CD14-positive monocyte (primary cell): ENCODE measurements around the gene PLA2G4A. TPM values are rescaled to one million over a fixed set of nuclear protein-coding genes. Genes with fewer than 3 reads are reported as not detected.

Source experiments
- DNase-seq, 3 donors: peaks; one replicate each; pipeline ENCODE4 v3.0.0-alpha.2; 2011 to 2022
- H2AFZ ChIP-seq: 2 replicates; pipeline ENCODE4 v1.6.0; 2012; ENCODE audit warnings: mild to moderate bottlenecking, low read depth, low read length, inconsistent platforms; ENCODE audit not compliant: insufficient read depth, poor library complexity, severe bottlenecking
- H3K27ac ChIP-seq, 2 donors: 1 replicate in 1 of 2; 2 replicates in 1 of 2; pipeline ENCODE4 v1.5.1; 2012 to 2013; ENCODE audit warnings: low read length in 2 of 2, control low read depth in 1 of 2, inconsistent platforms in 1 of 2, low read depth in 1 of 2, mild to moderate bottlenecking in 1 of 2
- H3K27me3 ChIP-seq, 2 donors: one replicate each; pipeline versions ENCODE4 v1.6.0 to v1.6.1; 2011 to 2013; ENCODE audit warnings: low read length in 2 of 2; ENCODE audit not compliant: control insufficient read depth in 2 of 2, insufficient read depth in 2 of 2
- H3K36me3 ChIP-seq, 2 donors: replicated peaks in 1 of 2; 1 replicate in 1 of 2; 2 replicates in 1 of 2; pipeline versions ENCODE4 v1.5.1 to v1.6.1; 2012 to 2013; ENCODE audit warnings: low read length in 2 of 2, control low read depth in 1 of 2, inconsistent platforms in 1 of 2, mild to moderate bottlenecking in 1 of 2; ENCODE audit not compliant: insufficient read depth in 2 of 2, control insufficient read depth in 1 of 2
- H3K4me1 ChIP-seq, 2 donors: 1 replicate in 1 of 2; 2 replicates in 1 of 2; pipeline versions ENCODE4 v1.5.1 to v1.6.1; 2012 to 2013; ENCODE audit warnings: low read length in 2 of 2, control low read depth in 1 of 2, inconsistent platforms in 1 of 2, mild to moderate bottlenecking in 1 of 2, moderate library complexity in 1 of 2; ENCODE audit not compliant: insufficient read depth in 2 of 2, control insufficient read depth in 1 of 2
- H3K4me2 ChIP-seq: replicated peaks from 2 replicates; pipeline ENCODE3; 2012; ENCODE audit warnings: low read length, moderate library complexity, mild to moderate bottlenecking; ENCODE audit not compliant: poor library complexity, severe bottlenecking; ENCODE audit errors: extremely low read depth
- H3K4me3 ChIP-seq, 3 experiments: fragments of 200-600 bp in 1 of 3; sonication (generic) in 1 of 3; replicated peaks in 1 of 3; 1 replicate in 2 of 3; 2 replicates in 1 of 3; pipeline ENCODE4 v1.5.1; 2011 to 2013; ENCODE audit warnings: low read length in 3 of 3, mild to moderate bottlenecking in 3 of 3, control low read depth in 2 of 3, low read depth in 2 of 3, inconsistent platforms in 1 of 3, moderate library complexity in 1 of 3
- H3K79me2 ChIP-seq: 2 replicates; pipeline ENCODE4 v1.6.0; 2012; ENCODE audit warnings: mild to moderate bottlenecking, control low read depth, inconsistent platforms, low read length, moderate library complexity; ENCODE audit not compliant: insufficient read depth
- H3K9ac ChIP-seq: 2 replicates; pipeline ENCODE4 v1.6.0; 2017; ENCODE audit warnings: low read length, mild to moderate bottlenecking; ENCODE audit not compliant: insufficient read depth, poor library complexity, severe bottlenecking
- H3K9me3 ChIP-seq, 2 donors: replicated peaks in 1 of 2; 1 replicate in 1 of 2; 2 replicates in 1 of 2; pipeline versions ENCODE4 v1.5.1 to v1.6.1; 2012 to 2013; ENCODE audit warnings: low read length in 2 of 2, control low read depth in 1 of 2; ENCODE audit not compliant: control insufficient read depth in 1 of 2, insufficient read depth in 1 of 2
- H4K20me1 ChIP-seq: 2 replicates; pipeline ENCODE4 v1.6.0; 2012; ENCODE audit warnings: mild to moderate bottlenecking, low read length, control low read depth, moderate library complexity; ENCODE audit not compliant: insufficient read depth
- H3K27ac Mint-ChIP-seq, 7 donors: one replicate each; pipeline ENCODE4 v1.8.0; 2020; ENCODE audit warnings: mild to moderate bottlenecking in 7 of 7, mixed read lengths in 7 of 7, moderate library complexity in 6 of 7, inconsistent platforms in 2 of 7
- H3K27me3 Mint-ChIP-seq, 3 donors: one replicate each; pipeline ENCODE4 v1.8.0; 2021 to 2022; ENCODE audit warnings: low read depth in 3 of 3, mild to moderate bottlenecking in 3 of 3, mixed read lengths in 3 of 3, moderate library complexity in 3 of 3, inconsistent platforms in 1 of 3
- H3K36me3 Mint-ChIP-seq, 2 donors: one replicate each; pipeline ENCODE4 v1.8.0; 2020; ENCODE audit warnings: mixed read lengths in 2 of 2, inconsistent platforms in 1 of 2, mild to moderate bottlenecking in 1 of 2
- H3K4me1 Mint-ChIP-seq: one replicate; pipeline ENCODE4 v1.8.0; 2020; ENCODE audit warnings: mild to moderate bottlenecking, mixed read lengths
- H3K4me3 Mint-ChIP-seq, 2 donors: one replicate each; pipeline ENCODE4 v1.8.0; 2020; ENCODE audit warnings: mild to moderate bottlenecking in 2 of 2, mixed read lengths in 2 of 2, moderate library complexity in 1 of 2
- H3K9me3 Mint-ChIP-seq, 7 donors: one replicate each; pipeline ENCODE4 v1.8.0; 2020 to 2022; ENCODE audit warnings: mixed read lengths in 7 of 7, mild to moderate bottlenecking in 6 of 7, moderate library complexity in 6 of 7, inconsistent platforms in 2 of 7
- WGBS: methylation state at CpG from one replicate; pipeline ENCODE4 v1.1.5; 2013; ENCODE audit warnings: missing lambda C conversion rate; ENCODE audit not compliant: insufficient coverage; 5-methylcytosine and 5-hydroxymethylcytosine counted together
- intact Hi-C, 2 donors: fragments of 100-400 bp; cut with micrococcal nuclease; formaldehyde crosslinking; loops; one replicate each; pipeline versions ENCODE4 v1.15.0 to v1.15.1; 2023
- polyA plus RNA-seq, 3 donors: library from polyadenylated mRNA; depleted of rRNA in 1 of 3; unstranded in 2 of 3; stranded (reverse) in 1 of 3; fragments of 300-500 nt in 2 of 3; fragments of >200 nt in 1 of 3; fragmentation: Illumina TruSeq in 2 of 3; gene quantifications; 1 replicate in 2 of 3; 2 replicates in 1 of 3; pipeline ENCODE4 v1.2.3, GENCODE V29; 2012 to 2021
- TF ChIP-seq, protein P1 (sequence below): fragments of 200-600 bp; IDR thresholded peaks from one replicate; pipeline ENCODE4 v1.8.0; 2022; ENCODE audit warnings: antibody characterized with exemption, mild to moderate bottlenecking

Gene PLA2G4A
- polyA plus RNA-seq, 3 donors: 1.4 to 4.5 (median 4.1) TPM

DNA sequence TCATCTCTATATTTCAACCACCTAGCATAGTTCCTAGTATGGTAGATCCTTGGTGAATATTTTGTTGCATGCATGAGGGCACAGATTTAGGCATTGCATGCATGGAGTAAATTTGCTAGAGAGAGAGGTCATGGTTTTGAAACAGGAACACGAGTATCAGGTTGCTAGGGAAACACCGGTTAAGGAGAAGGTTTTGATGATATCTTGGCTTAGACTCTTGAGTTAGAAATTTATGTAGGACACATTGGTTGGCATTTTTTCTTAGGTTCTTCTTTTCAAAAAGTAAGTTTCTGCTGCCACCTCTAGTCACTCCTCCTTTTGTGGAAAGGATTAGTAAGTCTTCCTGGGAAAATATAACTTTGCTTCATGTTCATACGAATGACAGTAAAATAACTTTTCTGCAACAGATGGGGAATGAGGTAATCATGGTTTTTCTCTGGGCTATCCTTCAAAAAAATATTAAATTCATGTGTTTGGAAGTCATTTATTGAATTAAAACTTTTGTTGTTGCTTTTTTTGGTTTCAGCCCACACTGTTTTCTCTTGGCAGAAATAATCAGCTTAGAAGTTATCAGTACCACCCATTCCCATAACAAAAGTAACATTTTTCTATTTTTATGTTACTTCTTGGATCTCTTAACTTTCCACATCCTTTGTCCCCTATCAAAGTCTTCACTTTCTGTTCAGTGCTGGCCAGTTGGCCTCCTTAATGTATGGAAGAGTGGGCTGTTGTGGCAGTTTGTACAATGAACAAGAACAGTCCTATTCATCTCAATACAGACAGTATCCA is 97.3 kb downstream of the PLA2G4A start:
- Histone ChIP-seq H3K79me2 (peaks cover 4% of the 10 kb centered on the region), H4K20me1 (no peaks in the 10 kb centered on the region), H3K27ac (no peak overlapping the region), H3K4me2 (no peak overlapping the region), H3K4me1 (no peaks in the 10 kb centered on the region), H2AFZ (no peak overlapping the region), H3K4me3 (no peak overlapping the region), H3K27me3 (no peaks in the 10 kb centered on the region), H3K9me3 (no peaks in the 10 kb centered on the region), H3K9ac (no peak overlapping the region), H3K36me3 (peaks cover 17 to 93% of the 10 kb centered on the region in 2 donors)
- H3K27ac Mint-ChIP-seq: peak overlapping the region in 1 of 7 donors; percentile 5
- no peak overlapping the region for H3K4me3 Mint-ChIP-seq
- H3K27me3 Mint-ChIP-seq: no peaks in the 10 kb centered on the region
- peaks cover 0 to 3% (median 0%) of the 10 kb centered on the region in 7 donors for H3K9me3 Mint-ChIP-seq
- TF ChIP-seq, protein P1, sequence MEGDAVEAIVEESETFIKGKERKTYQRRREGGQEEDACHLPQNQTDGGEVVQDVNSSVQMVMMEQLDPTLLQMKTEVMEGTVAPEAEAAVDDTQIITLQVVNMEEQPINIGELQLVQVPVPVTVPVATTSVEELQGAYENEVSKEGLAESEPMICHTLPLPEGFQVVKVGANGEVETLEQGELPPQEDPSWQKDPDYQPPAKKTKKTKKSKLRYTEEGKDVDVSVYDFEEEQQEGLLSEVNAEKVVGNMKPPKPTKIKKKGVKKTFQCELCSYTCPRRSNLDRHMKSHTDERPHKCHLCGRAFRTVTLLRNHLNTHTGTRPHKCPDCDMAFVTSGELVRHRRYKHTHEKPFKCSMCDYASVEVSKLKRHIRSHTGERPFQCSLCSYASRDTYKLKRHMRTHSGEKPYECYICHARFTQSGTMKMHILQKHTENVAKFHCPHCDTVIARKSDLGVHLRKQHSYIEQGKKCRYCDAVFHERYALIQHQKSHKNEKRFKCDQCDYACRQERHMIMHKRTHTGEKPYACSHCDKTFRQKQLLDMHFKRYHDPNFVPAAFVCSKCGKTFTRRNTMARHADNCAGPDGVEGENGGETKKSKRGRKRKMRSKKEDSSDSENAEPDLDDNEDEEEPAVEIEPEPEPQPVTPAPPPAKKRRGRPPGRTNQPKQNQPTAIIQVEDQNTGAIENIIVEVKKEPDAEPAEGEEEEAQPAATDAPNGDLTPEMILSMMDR: no peak
- peaks cover 10% of the 10 kb centered on the region for H3K4me1 Mint-ChIP-seq
- no peak for DNase-seq
- intact Hi-C loops: no loop called here
- peaks cover 69 to 77% of the 10 kb centered on the region in 2 donors for H3K36me3 Mint-ChIP-seq
- WGBS: 0% methylated on average over 1 of the region's 3 CpGs

DNA sequence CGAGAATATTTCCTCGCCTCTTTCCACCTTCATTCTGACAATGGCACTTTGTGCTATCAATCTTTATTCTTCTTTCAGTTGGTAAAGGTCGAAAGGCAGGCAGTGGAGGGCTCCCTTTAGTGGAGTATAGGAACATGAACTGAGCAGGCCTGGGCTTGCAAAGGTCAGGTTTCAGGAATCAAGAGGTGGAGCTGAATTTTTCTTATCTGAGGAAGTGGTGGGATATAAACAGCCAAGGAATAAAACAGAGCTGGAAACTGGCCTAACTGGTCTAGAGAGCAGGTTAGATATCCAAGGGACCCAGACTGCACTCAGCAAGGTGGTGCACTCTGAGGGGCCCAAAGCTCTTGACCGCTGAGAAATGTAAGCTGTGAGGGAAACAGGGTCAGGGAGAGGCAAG is 99.1 kb downstream of the PLA2G4A start:
- Histone ChIP-seq H3K4me2 (no peak overlapping the region), H3K4me1 (no peaks in the 10 kb centered on the region), H3K36me3 (peaks cover 17 to 91% of the 10 kb centered on the region in 2 donors), H3K27me3 (no peaks in the 10 kb centered on the region), H3K27ac (no peak overlapping the region), H3K9me3 (no peaks in the 10 kb centered on the region), H3K9ac (no peak overlapping the region), H3K79me2 (peaks cover 4% of the 10 kb centered on the region), H2AFZ (no peak overlapping the region), H4K20me1 (no peaks in the 10 kb centered on the region), H3K4me3 (no peak overlapping the region)
- peaks cover 65 to 75% of the 10 kb centered on the region in 2 donors for H3K36me3 Mint-ChIP-seq
- no peak for DNase-seq
- H3K4me1 Mint-ChIP-seq: peaks cover 8% of the 10 kb centered on the region
- no CpG with 5 or more reads among the region's 4 CpGs for WGBS
- no peak overlapping the region for H3K4me3 Mint-ChIP-seq
- no peaks in the 10 kb centered on the region for H3K27me3 Mint-ChIP-seq
- intact Hi-C loops: no loop called here
- TF ChIP-seq, protein P1: no peak
- H3K9me3 Mint-ChIP-seq: peaks cover 0 to 2% (median 0%) of the 10 kb centered on the region in 7 donors
- H3K27ac Mint-ChIP-seq: peak overlapping the region in 2 of 7 donors; percentile 52 to 70
